H9 (cell line): ENCODE data around the gene CASK. TPM values are rescaled to one million over a fixed set of nuclear protein-coding genes. Genes with fewer than 3 reads are reported as not detected.

Source experiments
- DNase-seq: peaks from one replicate; pipeline ENCODE4 v3.0.0-alpha.2; 2017
- H2AFZ ChIP-seq: one replicate; pipeline ENCODE4 v1.6.1; 2013; ENCODE audit warnings: mild to moderate bottlenecking, low read length, control low read depth, moderate library complexity
- H2AK5ac ChIP-seq: 2 replicates; pipeline ENCODE4 v1.6.1; 2013; ENCODE audit warnings: low read length, control low read depth, mixed read lengths; ENCODE audit not compliant: insufficient read length
- H2BK120ac ChIP-seq: one replicate; pipeline ENCODE4 v1.6.1; 2013; ENCODE audit warnings: low read depth, mild to moderate bottlenecking, low read length, control low read depth, inconsistent platforms; ENCODE audit not compliant: poor library complexity, severe bottlenecking
- H2BK12ac ChIP-seq: 2 replicates; pipeline ENCODE4 v1.6.1; 2013; ENCODE audit warnings: low read length, control low read depth, mixed read lengths, low read depth; ENCODE audit not compliant: insufficient read length
- H2BK15ac ChIP-seq: 2 replicates; pipeline ENCODE4 v1.6.1; 2013; ENCODE audit warnings: low read depth, low read length, control low read depth
- H2BK20ac ChIP-seq: one replicate; pipeline ENCODE4 v1.6.1; 2013; ENCODE audit warnings: low read depth, mild to moderate bottlenecking, low read length, control low read depth, inconsistent platforms; ENCODE audit not compliant: poor library complexity, severe bottlenecking
- H2BK5ac ChIP-seq: 2 replicates; pipeline ENCODE4 v1.6.1; 2013; ENCODE audit warnings: low read length, control low read depth, mixed read lengths; ENCODE audit not compliant: insufficient read length
- H3K14ac ChIP-seq: 2 replicates; pipeline ENCODE4 v1.6.1; 2013; ENCODE audit warnings: low read length, control low read depth; ENCODE audit not compliant: insufficient read depth
- H3K18ac ChIP-seq: 2 replicates; pipeline ENCODE4 v1.6.1; 2013; ENCODE audit warnings: low read depth, mild to moderate bottlenecking, mixed read lengths, low read length, control low read depth; ENCODE audit not compliant: insufficient read length
- H3K23ac ChIP-seq: 2 replicates; pipeline ENCODE4 v1.6.1; 2013; ENCODE audit warnings: low read length, control low read depth, mixed read lengths, low read depth; ENCODE audit not compliant: insufficient read length
- H3K23me2 ChIP-seq: 2 replicates; pipeline ENCODE4 v1.6.1; 2013; ENCODE audit warnings: low read depth, mild to moderate bottlenecking, mixed read lengths, low read length, control low read depth; ENCODE audit not compliant: insufficient read length, poor library complexity, severe bottlenecking
- H3K27ac ChIP-seq: 2 replicates; pipeline ENCODE4 v1.5.1; 2013; ENCODE audit warnings: low read length, control low read depth, mixed read lengths, low read depth; ENCODE audit not compliant: insufficient read length
- H3K27me3 ChIP-seq: 2 replicates; pipeline ENCODE4 v1.6.1; 2013; ENCODE audit warnings: low read length, control low read depth, inconsistent platforms; ENCODE audit not compliant: insufficient read depth
- H3K4ac ChIP-seq: 2 replicates; pipeline ENCODE4 v1.6.1; 2013; ENCODE audit warnings: low read depth, mild to moderate bottlenecking, control low read depth, inconsistent platforms, low read length, moderate library complexity
- H3K4me1 ChIP-seq: 2 replicates; pipeline ENCODE4 v1.6.1; 2013; ENCODE audit warnings: low read length, control low read depth, inconsistent platforms; ENCODE audit not compliant: insufficient read depth
- H3K4me2 ChIP-seq: 2 replicates; pipeline ENCODE4 v1.6.1; 2013; ENCODE audit warnings: low read length, control low read depth, mixed read lengths; ENCODE audit not compliant: insufficient read length, insufficient read depth
- H3K56ac ChIP-seq: 2 replicates; pipeline ENCODE4 v1.6.1; 2013; ENCODE audit warnings: low read depth, mild to moderate bottlenecking, mixed read lengths, low read length, control low read depth; ENCODE audit not compliant: insufficient read length
- H3K79me1 ChIP-seq: 2 replicates; pipeline ENCODE4 v1.6.1; 2013; ENCODE audit warnings: low read depth, mild to moderate bottlenecking, moderate library complexity, low read length, control low read depth, inconsistent platforms; ENCODE audit not compliant: insufficient read depth, poor library complexity, severe bottlenecking
- H3K79me2 ChIP-seq: 2 replicates; pipeline ENCODE4 v1.6.1; 2013; ENCODE audit warnings: low read length, control low read depth, inconsistent platforms; ENCODE audit not compliant: insufficient read depth
- H3K9ac ChIP-seq: 2 replicates; pipeline ENCODE4 v1.6.1; 2013; ENCODE audit warnings: low read length, control low read depth, mixed read lengths; ENCODE audit not compliant: insufficient read length; ENCODE audit errors: extremely low read depth
- H3K9me3 ChIP-seq: one replicate; pipeline ENCODE4 v1.6.1; 2013; ENCODE audit warnings: low read depth, low read length, inconsistent platforms; ENCODE audit not compliant: control insufficient read depth
- H3T11ph ChIP-seq: one replicate; pipeline ENCODE4 v1.6.1; 2013; ENCODE audit warnings: mild to moderate bottlenecking, low read length, control low read depth, inconsistent platforms
- H4K20me1 ChIP-seq: one replicate; pipeline ENCODE4 v1.6.1; 2013; ENCODE audit not compliant: control insufficient read depth, insufficient read length, insufficient read depth
- H4K5ac ChIP-seq: 2 replicates; pipeline ENCODE4 v1.6.1; 2013; ENCODE audit warnings: low read depth, mild to moderate bottlenecking, mixed read lengths, low read length, control low read depth; ENCODE audit not compliant: insufficient read length
- H4K8ac ChIP-seq: replicated peaks from 2 replicates; pipeline ENCODE4 v1.6.1; 2013; ENCODE audit warnings: low read length, control low read depth, mixed read lengths, low read depth; ENCODE audit not compliant: insufficient read length
- H4K91ac ChIP-seq: 2 replicates; pipeline ENCODE4 v1.6.1; 2013; ENCODE audit warnings: low read depth, mild to moderate bottlenecking, moderate library complexity, mixed read lengths, low read length, control low read depth; ENCODE audit not compliant: insufficient read length
- H3K27ac Mint-ChIP-seq, 3 experiments: 2 replicates in 2 of 3; 3 replicates in 1 of 3; pipeline ENCODE4 v1.8.0; 2020 to 2021; ENCODE audit warnings: mixed read lengths in 3 of 3, mild to moderate bottlenecking in 1 of 3, moderate library complexity in 1 of 3
- H3K27me3 Mint-ChIP-seq: 2 replicates; pipeline ENCODE4 v1.8.0; 2021; ENCODE audit warnings: low read depth, mild to moderate bottlenecking, moderate library complexity, mixed read lengths
- H3K36me3 Mint-ChIP-seq, 3 experiments: 2 replicates in 2 of 3; 3 replicates in 1 of 3; pipeline ENCODE4 v1.8.0; 2020 to 2021; ENCODE audit warnings: low read depth in 3 of 3, mixed read lengths in 3 of 3; ENCODE audit not compliant: insufficient read depth in 1 of 3
- H3K4me1 Mint-ChIP-seq, 2 experiments: 2 replicates each; pipeline ENCODE4 v1.8.0; 2020; ENCODE audit warnings: mixed read lengths in 2 of 2
- H3K4me3 Mint-ChIP-seq, 2 experiments: 2 replicates in 1 of 2; 3 replicates in 1 of 2; pipeline ENCODE4 v1.8.0; 2020 to 2021; ENCODE audit warnings: mild to moderate bottlenecking in 2 of 2, mixed read lengths in 2 of 2, moderate library complexity in 1 of 2
- H3K9me3 Mint-ChIP-seq, 2 experiments: 2 replicates in 1 of 2; 3 replicates in 1 of 2; pipeline ENCODE4 v1.8.0; 2020; ENCODE audit warnings: mild to moderate bottlenecking in 2 of 2, mixed read lengths in 2 of 2, moderate library complexity in 1 of 2
- CTCF ChIP-seq: fragments of 200-600 bp; sonication (generic); conservative IDR thresholded peaks from 3 replicates; pipeline ENCODE4 v1.8.0; 2021; ENCODE audit warnings: antibody characterized with exemption, mild to moderate bottlenecking
- WGBS: extraction: QIAGEN DNeasy Blood & Tissue Kit; methylation state at CpG from one replicate; pipeline ENCODE4 v1.1.7; 2013; ENCODE audit warnings: missing lambda C conversion rate, low lambda C conversion rate, mixed read lengths; ENCODE audit not compliant: insufficient read length; ENCODE audit errors: extremely low coverage; 5-methylcytosine and 5-hydroxymethylcytosine counted together
- total RNA-seq: library from RNA; stranded (reverse); gene quantifications from 2 replicates; pipeline ENCODE4 v1.2.1, GENCODE V29; 2021

Gene CASK
- total RNA-seq, 1 experiment from 2014 or later = 44.1 TPM

DNA sequence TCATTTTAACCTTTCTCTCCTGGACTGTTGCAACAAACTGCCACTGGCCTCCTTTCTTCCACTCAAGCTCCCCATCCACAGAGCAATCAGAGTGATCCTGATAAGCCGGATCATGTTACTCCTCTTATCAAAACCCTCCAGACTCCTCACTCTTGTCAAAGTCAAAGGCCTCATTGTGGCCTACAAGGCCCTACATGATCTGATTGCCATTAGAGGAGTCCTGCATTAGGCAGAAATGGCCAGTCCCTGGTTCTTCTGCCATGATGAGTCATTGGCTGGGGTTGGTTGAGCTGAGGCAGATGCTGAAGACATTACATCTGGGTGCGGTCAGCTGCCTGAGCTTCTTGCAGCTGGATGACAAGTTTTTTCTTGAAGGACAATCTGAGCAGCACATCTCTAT, 32.7 kb upstream of the CASK start:
- H4K20me1 ChIP-seq = no peaks in the 10 kb centered on the region
- H3K27me3 Mint-ChIP-seq = no peaks in the 10 kb centered on the region
- H2BK20ac ChIP-seq = no peak overlapping the region
- no peak overlapping the region for H2BK120ac ChIP-seq
- no peaks in the 10 kb centered on the region for H3K9me3 ChIP-seq
- H2AFZ ChIP-seq = no peak overlapping the region
- H3K36me3 Mint-ChIP-seq = no peaks in the 10 kb centered on the region; a peak in 1 of 7 replicates
- no peak overlapping the region for H3K4me3 Mint-ChIP-seq
- no peak overlapping the region for H4K91ac ChIP-seq
- H3K27ac ChIP-seq = no peak overlapping the region
- H3K27ac Mint-ChIP-seq = no peak overlapping the region
- no peaks in the 10 kb centered on the region for H3K27me3 ChIP-seq
- H2BK12ac ChIP-seq = no peak overlapping the region
- no peak overlapping the region for H3K18ac ChIP-seq
- H3T11ph ChIP-seq = no peak overlapping the region
- no peak overlapping the region for H2BK15ac ChIP-seq
- no peak overlapping the region for H4K5ac ChIP-seq
- H3K23ac ChIP-seq = no peak overlapping the region
- no peak for TF ChIP-seq CTCF
- no peak overlapping the region for H2AK5ac ChIP-seq
- H3K56ac ChIP-seq = no peak overlapping the region
- H3K79me2 ChIP-seq = no peaks in the 10 kb centered on the region
- WGBS = no CpG with 5 or more reads among the region's 2 CpGs
- no peak overlapping the region for H3K4me2 ChIP-seq
- H4K8ac ChIP-seq = no peak overlapping the region
- H3K23me2 ChIP-seq = no peaks in the 10 kb centered on the region
- H3K4me1 Mint-ChIP-seq = peaks cover 5 to 8% of the 10 kb centered on the region in 2 experiments
- H3K14ac ChIP-seq = no peak overlapping the region
- peaks cover 27 to 32% of the 10 kb centered on the region in 2 experiments for H3K9me3 Mint-ChIP-seq
- no peaks in the 10 kb centered on the region for H3K4me1 ChIP-seq
- H3K4ac ChIP-seq = no peak overlapping the region
- H3K79me1 ChIP-seq = no peaks in the 10 kb centered on the region
- no peak overlapping the region for H3K9ac ChIP-seq
- DNase-seq = no peak
- H2BK5ac ChIP-seq = no peak overlapping the region
